HUDEP-2 (cell line): ENCODE measurements around the gene ENO2.

Experiments
- DNase-seq, 76 experiments: peaks; one replicate each; lab custom pipeline; 2025; ENCODE audit not compliant: unreplicated experiment in 76 of 76; lab: John Stamatoyannopoulos, UW

ENO2 gene

DNA sequence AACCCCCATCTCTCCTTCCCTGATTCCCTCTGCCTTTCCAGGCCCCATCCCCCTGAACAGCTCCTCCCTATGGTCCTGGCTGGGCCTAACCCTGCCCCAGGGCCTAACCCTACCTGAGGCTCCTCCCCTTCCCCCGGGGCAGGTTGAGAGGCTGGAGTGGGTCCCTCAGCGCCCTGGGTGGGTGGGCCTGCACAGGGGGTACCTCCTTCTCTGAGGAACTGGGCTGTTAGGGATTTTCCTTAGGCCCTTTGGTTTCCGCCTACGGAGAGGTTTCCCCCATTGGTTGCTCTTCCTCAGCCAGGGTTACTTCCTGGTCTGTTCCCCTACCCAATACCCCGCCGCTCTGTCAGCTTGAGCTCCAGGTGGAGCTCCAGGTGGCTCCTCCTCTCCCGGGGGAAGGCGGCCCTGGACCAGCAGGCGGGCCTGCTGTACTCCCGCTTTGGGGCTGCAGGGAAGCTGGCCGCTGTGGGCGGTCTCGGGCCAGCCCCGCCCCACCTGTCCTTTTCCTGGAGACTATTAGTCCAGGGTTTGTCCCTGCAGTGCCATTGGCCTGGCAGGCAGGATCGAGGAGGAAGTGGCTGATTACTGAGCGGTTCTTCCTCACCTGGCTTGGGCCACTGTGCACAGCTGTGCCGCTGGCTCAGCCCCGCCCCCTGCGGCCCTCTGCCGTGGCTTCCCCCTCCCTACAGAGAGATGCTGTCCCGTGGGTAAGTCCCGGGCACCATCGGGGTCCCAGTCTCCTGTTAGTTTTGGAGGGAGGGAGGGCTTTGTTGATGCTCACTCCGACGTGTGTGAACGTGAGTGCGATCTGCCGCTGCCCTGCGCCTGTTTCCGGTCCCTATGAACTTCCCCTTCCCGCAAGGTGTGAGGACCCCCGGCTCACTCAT is 31.9 kb downstream of the ENO2 start:
- DNase-seq = peak in 4 of 76 experiments; percentile 3 to 39 (median 18)

GRCh38 chr12:6946920-6947374 is 32.6 kb downstream of the ENO2 start:
- no peak for DNase-seq

DNA sequence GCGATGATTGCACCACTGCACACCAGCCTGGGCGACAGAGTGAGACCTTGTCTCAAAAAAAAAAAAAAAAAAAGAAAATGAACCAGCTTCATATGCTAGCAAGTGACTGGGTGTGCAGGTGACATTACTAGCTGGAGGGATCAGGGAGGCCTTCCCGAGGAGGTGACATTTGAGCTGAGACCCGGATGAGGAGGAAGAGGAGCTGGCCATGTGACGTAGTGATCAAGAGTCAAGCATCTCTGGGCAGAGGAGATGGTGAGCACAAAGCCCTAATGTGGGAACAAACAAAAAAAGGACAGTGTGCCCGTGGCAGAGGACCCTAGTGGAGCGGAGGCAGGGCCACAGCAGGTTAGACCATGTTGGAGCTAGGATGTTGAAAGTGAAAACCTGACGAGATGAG is 33.2 kb downstream of the ENO2 start:
- no peak for DNase-seq

DNA sequence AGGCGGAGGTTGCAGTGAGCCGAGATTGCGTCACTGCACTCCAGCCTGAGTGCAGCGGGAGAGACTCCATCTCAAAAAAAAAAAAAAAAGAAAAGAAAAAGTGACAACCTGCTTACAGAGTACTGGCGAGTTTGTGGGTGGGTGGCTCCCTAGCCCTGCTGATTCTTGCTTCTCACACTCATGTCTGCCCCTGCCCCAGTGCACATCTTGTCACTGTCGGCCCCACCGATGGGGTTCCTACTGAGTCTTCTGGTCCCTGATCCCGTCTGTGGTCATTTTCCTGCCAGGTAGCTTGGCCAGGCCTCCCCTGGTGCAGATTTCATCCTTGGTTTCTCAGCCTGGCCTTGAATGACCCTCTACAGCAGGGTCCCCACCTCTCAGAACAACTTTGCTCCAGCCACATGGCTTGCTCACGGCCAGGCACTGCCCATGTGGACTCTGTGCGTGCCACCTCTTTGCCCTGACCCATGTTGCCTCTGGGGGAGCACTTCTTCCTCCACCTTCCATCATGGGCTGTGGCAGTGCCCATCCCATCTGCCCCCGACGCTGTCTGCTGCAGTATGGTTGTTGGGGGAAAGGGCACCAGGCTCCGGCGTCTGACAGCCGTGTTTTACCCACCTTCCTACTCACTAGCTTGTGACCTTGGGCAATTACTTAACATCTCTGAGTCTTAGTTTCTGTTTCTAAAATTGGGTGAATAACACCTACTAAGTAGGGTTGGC is 34.7 kb downstream of the ENO2 start:
- DNase-seq = peak in 7 of 76 experiments; percentile 1 to 22 (median 12)

GRCh38 chr12:6950401-6950801 is 36.0 kb downstream of the ENO2 start:
- peak in 5 of 76 experiments; percentile 11 to 39 (median 25) for DNase-seq

- DNase-seq = peak in 11 of 76 experiments; percentile 7 to 43 (median 25)
Measured at GRCh38 chr12:6950811-6951540, 36.6 kb downstream of the ENO2 start, which contains the start of gene PTPN6. Gene PTPN6 (plus strand): TSS chr12:6951356. CDS start chr12:6951513, 157 bp downstream.

- DNase-seq = peak in 1 of 76 experiments; percentile 44
Measured at GRCh38 chr12:6951551-6952120, 37.3 kb downstream of the ENO2 start.

- DNase-seq = peak in 4 of 76 experiments; percentile 7 to 47 (median 34)
Measured at GRCh38 chr12:6952121-6952862, 37.9 kb downstream of the ENO2 start.

DNA sequence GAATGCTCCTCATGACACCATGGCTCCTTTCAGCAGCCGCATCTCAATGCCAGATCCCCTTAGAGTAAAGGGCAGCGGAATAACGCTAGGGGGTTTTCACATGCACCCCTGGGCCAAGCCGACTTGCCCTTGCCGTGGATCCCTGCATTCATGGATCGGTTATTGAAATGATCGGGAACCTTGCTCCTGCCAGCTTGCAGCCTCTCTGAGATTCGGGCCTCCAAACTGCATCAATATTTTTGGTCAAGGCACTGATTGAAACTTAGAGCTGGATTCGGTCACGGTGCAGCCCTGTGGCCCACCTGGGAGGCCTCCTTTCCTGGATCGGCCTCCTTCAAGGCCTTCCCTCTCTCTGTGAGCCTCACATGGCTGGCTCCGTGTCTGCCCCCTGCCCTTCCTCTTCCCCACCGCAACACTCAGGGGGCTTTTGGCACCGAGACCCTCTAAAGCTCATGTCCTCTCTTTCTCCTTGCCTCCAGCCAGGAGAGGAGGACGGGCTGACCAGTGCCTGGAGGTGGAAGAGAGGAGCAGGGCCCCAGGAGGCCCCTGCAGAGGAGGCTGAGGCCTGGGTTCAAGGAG is 38.6 kb downstream of the ENO2 start:
- DNase-seq = peak in 2 of 76 experiments; percentile 18 to 26

GRCh38 chr12:6953442-6954315 is 39.3 kb downstream of the ENO2 start:
- DNase-seq = peak in 30 of 76 experiments; percentile 6 to 70 (median 34)

GRCh38 chr12:6954316-6955107 is 40.1 kb downstream of the ENO2 start:
- DNase-seq = no peak

DNA sequence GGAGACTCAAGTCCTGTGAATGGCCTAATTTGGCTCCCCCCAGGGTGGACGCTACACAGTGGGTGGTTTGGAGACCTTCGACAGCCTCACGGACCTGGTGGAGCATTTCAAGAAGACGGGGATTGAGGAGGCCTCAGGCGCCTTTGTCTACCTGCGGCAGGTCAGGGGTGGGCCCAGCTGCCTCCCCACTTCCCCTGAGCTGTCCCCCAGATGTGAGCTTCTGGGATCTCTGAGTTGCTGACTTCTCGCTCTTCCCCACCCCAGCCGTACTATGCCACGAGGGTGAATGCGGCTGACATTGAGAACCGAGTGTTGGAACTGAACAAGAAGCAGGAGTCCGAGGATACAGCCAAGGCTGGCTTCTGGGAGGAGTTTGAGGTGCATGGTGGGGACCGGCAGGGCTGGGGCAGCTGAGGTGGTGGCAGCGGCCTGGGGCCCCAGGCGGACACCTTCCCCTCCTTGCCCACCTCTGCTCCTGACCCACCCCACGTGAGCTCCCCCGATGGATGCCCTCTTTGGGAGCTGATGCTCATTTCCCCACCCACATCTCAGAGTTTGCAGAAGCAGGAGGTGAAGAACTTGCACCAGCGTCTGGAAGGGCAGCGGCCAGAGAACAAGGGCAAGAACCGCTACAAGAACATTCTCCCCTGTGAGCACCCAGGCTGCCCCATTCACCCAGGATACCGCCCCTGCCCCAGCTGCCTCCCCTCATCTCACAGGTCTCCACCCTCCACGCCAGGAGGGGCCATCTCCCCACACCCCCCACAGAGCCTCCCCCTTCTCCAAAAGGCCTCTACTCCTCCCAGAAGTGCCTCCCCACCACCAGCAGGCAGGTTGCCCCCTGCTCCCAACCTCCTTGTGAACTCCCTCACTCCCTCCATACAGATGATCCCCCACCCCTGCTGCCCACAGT is 41.0 kb downstream of the ENO2 start:
- DNase-seq = no peak

- DNase-seq = no peak
Measured at GRCh38 chr12:6956021-6956727, 41.8 kb downstream of the ENO2 start.

GRCh38 chr12:6957151-6957701 is 42.8 kb downstream of the ENO2 start:
- no peak for DNase-seq

DNA sequence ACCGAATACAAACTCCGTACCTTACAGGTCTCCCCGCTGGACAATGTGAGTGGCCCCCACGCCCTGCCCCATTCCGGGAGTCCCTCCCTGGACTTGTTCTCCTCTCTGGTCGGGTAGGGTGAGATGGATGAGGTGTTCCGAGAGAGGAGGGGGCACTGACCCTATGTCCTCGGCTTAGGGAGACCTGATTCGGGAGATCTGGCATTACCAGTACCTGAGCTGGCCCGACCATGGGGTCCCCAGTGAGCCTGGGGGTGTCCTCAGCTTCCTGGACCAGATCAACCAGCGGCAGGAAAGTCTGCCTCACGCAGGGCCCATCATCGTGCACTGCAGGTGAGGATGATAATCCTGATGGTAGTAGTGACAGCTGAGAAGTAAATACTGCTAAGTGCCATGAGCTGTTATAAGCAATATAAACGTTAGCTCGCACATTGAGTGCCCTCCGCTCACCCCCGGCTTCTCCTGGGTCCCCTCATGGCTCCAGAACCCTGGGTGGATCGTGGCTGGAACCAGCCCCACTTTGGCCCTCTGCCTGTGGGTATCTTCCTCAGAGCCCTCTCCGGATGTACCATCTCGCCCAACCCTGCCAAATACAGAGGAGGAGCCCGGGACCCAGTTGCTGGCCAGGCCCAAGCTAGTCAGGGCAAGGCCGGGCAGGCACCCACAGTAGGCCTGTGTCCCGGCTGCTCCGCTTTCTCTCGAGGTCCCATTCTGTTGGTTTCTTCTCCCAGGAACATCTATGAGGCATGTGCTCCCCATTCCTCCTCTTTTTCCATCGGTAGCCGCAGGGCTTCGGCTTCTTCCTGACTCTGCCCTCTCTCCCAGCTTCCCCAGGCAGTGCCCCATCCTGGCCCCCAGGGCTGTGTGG is 43.6 kb downstream of the ENO2 start:
- no peak for DNase-seq
